NK-92 treated with Interleukin-12 subunit alpha and Interleukin-12 subunit beta, amount 100 ng/mL, for 24 hours (cell line): Measurements from ENCODE around the gene MAP2.

ENCODE experiments used
- DNase-seq: peaks from one replicate; lab custom pipeline; 2025; lab: John Stamatoyannopoulos, UW

The MAP2 gene

GRCh38 chr2:209726311-209726710, 302.5 kb downstream of the MAP2 start:
- DNase-seq = no peak

- no peak for DNase-seq
These were observed 303.2 kb downstream of the MAP2 start for GRCh38 chr2:209727077-209727476.

GRCh38 chr2:209734805-209735204, 311.0 kb downstream of the MAP2 start:
- DNase-seq = no peak

GRCh38 chr2:209741953-209742352, 318.1 kb downstream of the MAP2 start:
- no peak for DNase-seq

- DNase-seq = no peak
These were observed 329.2 kb downstream of the MAP2 start for GRCh38 chr2:209753020-209753419.

GRCh38 chr2:209757163-209757562, 333.3 kb downstream of the MAP2 start:
- DNase-seq = no peak

GRCh38 chr2:209761566-209761965, 337.7 kb downstream of the MAP2 start:
- DNase-seq = no peak

- DNase-seq = no peak
These were observed 338.7 kb downstream of the MAP2 start for GRCh38 chr2:209762563-209762962.

GRCh38 chr2:209763106-209763505, 339.3 kb downstream of the MAP2 start:
- no peak for DNase-seq

- DNase-seq = no peak
These were observed 342.8 kb downstream of the MAP2 start for GRCh38 chr2:209766613-209767012.

GRCh38 chr2:209767316-209767715, 343.5 kb downstream of the MAP2 start:
- DNase-seq = no peak

- DNase-seq = no peak
These were observed 344.7 kb downstream of the MAP2 start for GRCh38 chr2:209768557-209768956.

- DNase-seq = no peak
These were observed 347.8 kb downstream of the MAP2 start, which contains the start of gene UNC80 for GRCh38 chr2:209771474-209772289. UNC80 (plus strand) TSS chr2:209771832; CDS start chr2:209772073, 241 bp downstream.

GRCh38 chr2:209772290-209772685, 348.4 kb downstream of the MAP2 start:
- DNase-seq = no peak

GRCh38 chr2:209773377-209773776, 349.5 kb downstream of the MAP2 start:
- no peak for DNase-seq
